HEK293 (cell line): ENCODE measurements around the gene UBXN6.

ENCODE experiments used
- GLIS2 ChIP-seq: fragments of 450-650 bp; formaldehyde crosslinking; IDR thresholded peaks from 2 replicates; pipeline ENCODE4 v1.5.1; 2016; ENCODE audit warnings: missing biosample characterization, missing genetic modification characterization
- IKZF3 ChIP-seq: fragments of 450-650 bp; IDR thresholded peaks from 2 replicates; pipeline ENCODE4 v1.5.0; 2018; ENCODE audit warnings: missing biosample characterization, mild to moderate bottlenecking, missing genetic modification characterization, moderate library complexity
- KLF16 ChIP-seq: fragments of 450-650 bp; formaldehyde crosslinking; IDR thresholded peaks from 2 replicates; pipeline ENCODE4 v1.5.1; 2017; ENCODE audit warnings: missing biosample characterization, missing genetic modification characterization
- KLF7 ChIP-seq: fragments of 450-650 bp; formaldehyde crosslinking; IDR thresholded peaks from 2 replicates; pipeline ENCODE4 v1.5.1; 2016; ENCODE audit warnings: missing biosample characterization, missing genetic modification characterization, borderline replicate concordance
- OVOL3 ChIP-seq: fragments of 450-650 bp; formaldehyde crosslinking; IDR thresholded peaks from 2 replicates; pipeline ENCODE4 v1.5.1; 2016; ENCODE audit warnings: missing biosample characterization, missing genetic modification characterization
- YY2 ChIP-seq: fragments of 450-650 bp; formaldehyde crosslinking; IDR thresholded peaks from 2 replicates; pipeline ENCODE4 v1.5.1; 2016; ENCODE audit warnings: missing biosample characterization, missing genetic modification characterization
- ZBTB49 ChIP-seq: fragments of 450-650 bp; formaldehyde crosslinking; IDR thresholded peaks from 2 replicates; pipeline ENCODE4 v1.5.1; 2016; ENCODE audit warnings: missing biosample characterization, missing genetic modification characterization, low read depth
- ZNF114 ChIP-seq: fragments of 450-650 bp; formaldehyde crosslinking; IDR thresholded peaks from 2 replicates; pipeline ENCODE4 v1.5.0; 2017; ENCODE audit warnings: missing biosample characterization, missing genetic modification characterization
- ZNF138 ChIP-seq: fragments of 450-650 bp; formaldehyde crosslinking; IDR thresholded peaks from 2 replicates; pipeline ENCODE4 v1.5.1; 2016; ENCODE audit warnings: missing biosample characterization, missing genetic modification characterization, borderline replicate concordance
- ZNF155 ChIP-seq: fragments of 450-650 bp; formaldehyde crosslinking; IDR thresholded peaks from 2 replicates; pipeline ENCODE4 v1.5.1; 2016; ENCODE audit warnings: missing biosample characterization, missing genetic modification characterization
- ZNF223 ChIP-seq: fragments of 450-650 bp; formaldehyde crosslinking; IDR thresholded peaks from 2 replicates; pipeline ENCODE4 v1.5.1; 2016; ENCODE audit warnings: missing biosample characterization, missing genetic modification characterization
- ZNF311 ChIP-seq: fragments of 450-650 bp; formaldehyde crosslinking; IDR thresholded peaks from 2 replicates; pipeline ENCODE4 v1.5.1; 2017; ENCODE audit warnings: missing biosample characterization, missing genetic modification characterization, borderline replicate concordance
- ZNF335 ChIP-seq: fragments of 450-650 bp; formaldehyde crosslinking; conservative IDR thresholded peaks from 2 replicates; pipeline ENCODE4 v1.5.1; 2016; ENCODE audit warnings: missing biosample characterization, missing genetic modification characterization
- ZNF354C ChIP-seq: fragments of 450-650 bp; formaldehyde crosslinking; IDR thresholded peaks from 2 replicates; pipeline ENCODE4 v1.5.1; 2016; ENCODE audit warnings: missing biosample characterization, missing genetic modification characterization, low read depth, borderline replicate concordance
- ZNF404 ChIP-seq: fragments of 450-650 bp; formaldehyde crosslinking; IDR thresholded peaks from 2 replicates; pipeline ENCODE4 v1.5.1; 2017; ENCODE audit warnings: missing biosample characterization, missing genetic modification characterization
- ZNF423 ChIP-seq: fragments of 450-650 bp; formaldehyde crosslinking; IDR thresholded peaks from 2 replicates; pipeline ENCODE4 v1.5.1; 2016; ENCODE audit warnings: missing biosample characterization, missing genetic modification characterization
- ZNF433 ChIP-seq: fragments of 450-650 bp; formaldehyde crosslinking; IDR thresholded peaks from 2 replicates; pipeline ENCODE4 v1.5.1; 2016; ENCODE audit warnings: missing biosample characterization, missing genetic modification characterization, low read depth
- ZNF513 ChIP-seq: fragments of 450-650 bp; IDR thresholded peaks from 2 replicates; pipeline ENCODE4 v1.5.1; 2018; ENCODE audit warnings: missing biosample characterization, missing genetic modification characterization
- ZNF529 ChIP-seq: fragments of 450-650 bp; formaldehyde crosslinking; IDR thresholded peaks from 2 replicates; pipeline ENCODE4 v1.5.1; 2017; ENCODE audit warnings: missing genetic modification characterization, missing biosample characterization; ENCODE audit not compliant: insufficient replicate concordance
- ZNF747 ChIP-seq: fragments of 450-650 bp; formaldehyde crosslinking; IDR thresholded peaks from 2 replicates; pipeline ENCODE4 v1.5.1; 2016; ENCODE audit warnings: missing biosample characterization, missing genetic modification characterization
- ZNF776 ChIP-seq: fragments of 450-650 bp; formaldehyde crosslinking; IDR thresholded peaks from 2 replicates; pipeline ENCODE4 v1.5.0; 2017; ENCODE audit warnings: missing biosample characterization, missing genetic modification characterization, borderline replicate concordance
- ZNF837 ChIP-seq: fragments of 450-650 bp; formaldehyde crosslinking; IDR thresholded peaks from 2 replicates; pipeline ENCODE4 v1.5.1; 2016; ENCODE audit warnings: missing biosample characterization, missing genetic modification characterization
- TF ChIP-seq, protein P1 (sequence below): fragments of 450-650 bp; formaldehyde crosslinking; IDR thresholded peaks from 2 replicates; pipeline ENCODE4 v1.5.1; 2016; ENCODE audit warnings: missing biosample characterization, missing genetic modification characterization
- TF ChIP-seq, protein P2 (sequence below): fragments of 450-650 bp; formaldehyde crosslinking; IDR thresholded peaks from 2 replicates; pipeline ENCODE4 v1.5.1; 2016; ENCODE audit warnings: missing biosample characterization, missing genetic modification characterization
- TF ChIP-seq, protein P3 (sequence below): fragments of 450-650 bp; formaldehyde crosslinking; IDR thresholded peaks from 2 replicates; pipeline ENCODE4 v1.5.1; 2016; ENCODE audit warnings: missing biosample characterization, missing genetic modification characterization
- TF ChIP-seq, protein P4 (sequence below): IDR thresholded peaks from 2 replicates; pipeline ENCODE4 v1.6.1; 2011; ENCODE audit warnings: mild to moderate bottlenecking, low read depth, low read length, borderline replicate concordance
- TF ChIP-seq, protein P5 (sequence below): fragments of 450-650 bp; formaldehyde crosslinking; IDR thresholded peaks from 2 replicates; pipeline ENCODE4 v1.5.1; 2017; ENCODE audit warnings: missing biosample characterization, missing genetic modification characterization

Gene UBXN6

DNA sequence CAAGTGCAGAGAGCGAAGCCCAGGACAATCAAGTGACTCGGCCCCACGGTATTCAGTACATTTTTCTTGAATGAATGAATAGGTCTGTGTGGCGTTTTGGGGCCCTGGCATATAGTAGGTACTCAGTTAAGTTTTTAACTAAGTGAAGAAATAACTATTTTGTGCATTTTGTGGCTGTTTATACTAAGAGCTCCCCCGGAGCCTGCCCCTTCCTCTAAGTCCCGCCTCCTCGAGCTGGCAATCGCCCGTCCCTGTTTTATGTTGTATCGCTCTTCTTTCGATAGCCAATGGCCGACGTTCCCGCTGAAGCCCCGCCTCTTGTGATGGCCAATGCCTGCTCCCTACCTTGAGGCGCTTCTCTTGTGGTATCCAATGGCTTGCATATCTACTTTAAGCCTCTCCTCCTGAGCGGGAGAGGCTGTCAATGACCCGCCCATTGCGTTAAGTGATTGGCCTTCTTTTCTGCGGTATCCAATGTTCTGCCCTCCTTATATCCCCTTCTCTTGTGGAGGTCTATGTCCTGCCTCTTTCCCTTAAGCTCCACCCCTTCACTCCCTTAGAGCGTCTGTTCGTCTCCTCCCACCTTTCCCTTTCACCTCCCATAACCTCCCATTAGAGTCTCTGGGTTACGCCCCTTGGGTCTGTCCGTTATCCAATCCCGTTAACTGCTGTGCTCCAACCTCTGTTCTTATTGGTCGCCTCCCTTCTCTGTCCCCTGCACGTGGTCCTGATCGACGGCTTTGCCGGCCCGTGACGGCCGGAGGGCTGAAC lies 14.0 kb upstream of the UBXN6 start (continued):
- TF ChIP-seq, protein P1, sequence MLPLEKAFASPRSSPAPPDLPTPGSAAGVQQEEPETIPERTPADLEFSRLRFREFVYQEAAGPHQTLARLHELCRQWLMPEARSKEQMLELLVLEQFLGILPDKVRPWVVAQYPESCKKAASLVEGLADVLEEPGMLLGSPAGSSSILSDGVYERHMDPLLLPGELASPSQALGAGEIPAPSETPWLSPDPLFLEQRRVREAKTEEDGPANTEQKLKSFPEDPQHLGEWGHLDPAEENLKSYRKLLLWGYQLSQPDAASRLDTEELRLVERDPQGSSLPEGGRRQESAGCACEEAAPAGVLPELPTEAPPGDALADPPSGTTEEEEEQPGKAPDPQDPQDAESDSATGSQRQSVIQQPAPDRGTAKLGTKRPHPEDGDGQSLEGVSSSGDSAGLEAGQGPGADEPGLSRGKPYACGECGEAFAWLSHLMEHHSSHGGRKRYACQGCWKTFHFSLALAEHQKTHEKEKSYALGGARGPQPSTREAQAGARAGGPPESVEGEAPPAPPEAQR (tag by site-specific recombination), result no peak
- TF ChIP-seq ZNF138 (tag by site-specific recombination) (no peak), KLF7 (tag by site-specific recombination) (no peak), ZNF354C (no peak), OVOL3 (peak; percentile 99), ZNF311 (tag by site-specific recombination) (no peak), ZNF223 (tag by site-specific recombination) (no peak), ZNF433 (tag by site-specific recombination) (no peak), ZNF155 (tag by site-specific recombination) (no peak), ZNF513 (tag by site-specific recombination) (no peak), ZNF747 (tag by site-specific recombination) (no peak), ZNF404 (no peak), ZNF776 (tag by site-specific recombination) (no peak), GLIS2 (tag by site-specific recombination) (peak; percentile 98), ZNF114 (tag by site-specific recombination) (no peak), ZNF423 (tag by site-specific recombination) (no peak), IKZF3 (tag by site-specific recombination) (no peak), ZNF837 (no peak), ZBTB49 (tag by site-specific recombination) (no peak), YY2 (no peak), ZNF335 (tag by site-specific recombination) (peak; percentile 92), ZNF529 (no peak), KLF16 (tag by site-specific recombination) (peak; percentile 69)
- TF ChIP-seq, protein P2, sequence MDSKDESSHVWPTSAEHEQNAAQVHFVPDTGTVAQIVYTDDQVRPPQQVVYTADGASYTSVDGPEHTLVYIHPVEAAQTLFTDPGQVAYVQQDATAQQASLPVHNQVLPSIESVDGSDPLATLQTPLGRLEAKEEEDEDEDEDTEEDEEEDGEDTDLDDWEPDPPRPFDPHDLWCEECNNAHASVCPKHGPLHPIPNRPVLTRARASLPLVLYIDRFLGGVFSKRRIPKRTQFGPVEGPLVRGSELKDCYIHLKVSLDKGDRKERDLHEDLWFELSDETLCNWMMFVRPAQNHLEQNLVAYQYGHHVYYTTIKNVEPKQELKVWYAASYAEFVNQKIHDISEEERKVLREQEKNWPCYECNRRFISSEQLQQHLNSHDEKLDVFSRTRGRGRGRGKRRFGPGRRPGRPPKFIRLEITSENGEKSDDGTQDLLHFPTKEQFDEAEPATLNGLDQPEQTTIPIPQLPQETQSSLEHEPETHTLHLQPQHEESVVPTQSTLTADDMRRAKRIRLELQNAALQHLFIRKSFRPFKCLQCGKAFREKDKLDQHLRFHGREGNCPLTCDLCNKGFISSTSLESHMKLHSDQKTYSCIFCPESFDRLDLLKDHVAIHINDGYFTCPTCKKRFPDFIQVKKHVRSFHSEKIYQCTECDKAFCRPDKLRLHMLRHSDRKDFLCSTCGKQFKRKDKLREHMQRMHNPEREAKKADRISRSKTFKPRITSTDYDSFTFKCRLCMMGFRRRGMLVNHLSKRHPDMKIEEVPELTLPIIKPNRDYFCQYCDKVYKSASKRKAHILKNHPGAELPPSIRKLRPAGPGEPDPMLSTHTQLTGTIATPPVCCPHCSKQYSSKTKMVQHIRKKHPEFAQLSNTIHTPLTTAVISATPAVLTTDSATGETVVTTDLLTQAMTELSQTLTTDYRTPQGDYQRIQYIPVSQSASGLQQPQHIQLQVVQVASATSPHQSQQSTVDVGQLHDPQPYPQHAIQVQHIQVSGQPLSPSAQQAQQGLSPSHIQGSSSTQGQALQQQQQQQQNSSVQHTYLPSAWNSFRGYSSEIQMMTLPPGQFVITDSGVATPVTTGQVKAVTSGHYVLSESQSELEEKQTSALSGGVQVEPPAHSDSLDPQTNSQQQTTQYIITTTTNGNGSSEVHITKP, result peak; percentile 64
- TF ChIP-seq, protein P3, sequence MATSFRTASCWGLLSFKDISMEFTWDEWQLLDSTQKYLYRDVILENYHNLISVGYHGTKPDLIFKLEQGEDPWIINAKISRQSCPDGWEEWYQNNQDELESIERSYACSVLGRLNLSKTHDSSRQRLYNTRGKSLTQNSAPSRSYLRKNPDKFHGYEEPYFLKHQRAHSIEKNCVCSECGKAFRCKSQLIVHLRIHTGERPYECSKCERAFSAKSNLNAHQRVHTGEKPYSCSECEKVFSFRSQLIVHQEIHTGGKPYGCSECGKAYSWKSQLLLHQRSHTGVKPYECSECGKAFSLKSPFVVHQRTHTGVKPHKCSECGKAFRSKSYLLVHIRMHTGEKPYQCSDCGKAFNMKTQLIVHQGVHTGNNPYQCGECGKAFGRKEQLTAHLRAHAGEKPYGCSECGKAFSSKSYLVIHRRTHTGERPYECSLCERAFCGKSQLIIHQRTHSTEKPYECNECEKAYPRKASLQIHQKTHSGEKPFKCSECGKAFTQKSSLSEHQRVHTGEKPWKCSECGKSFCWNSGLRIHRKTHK (tag by site-specific recombination), result no peak
- TF ChIP-seq, protein P4, sequence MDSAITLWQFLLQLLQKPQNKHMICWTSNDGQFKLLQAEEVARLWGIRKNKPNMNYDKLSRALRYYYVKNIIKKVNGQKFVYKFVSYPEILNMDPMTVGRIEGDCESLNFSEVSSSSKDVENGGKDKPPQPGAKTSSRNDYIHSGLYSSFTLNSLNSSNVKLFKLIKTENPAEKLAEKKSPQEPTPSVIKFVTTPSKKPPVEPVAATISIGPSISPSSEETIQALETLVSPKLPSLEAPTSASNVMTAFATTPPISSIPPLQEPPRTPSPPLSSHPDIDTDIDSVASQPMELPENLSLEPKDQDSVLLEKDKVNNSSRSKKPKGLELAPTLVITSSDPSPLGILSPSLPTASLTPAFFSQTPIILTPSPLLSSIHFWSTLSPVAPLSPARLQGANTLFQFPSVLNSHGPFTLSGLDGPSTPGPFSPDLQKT, result no peak
- TF ChIP-seq, protein P5, sequence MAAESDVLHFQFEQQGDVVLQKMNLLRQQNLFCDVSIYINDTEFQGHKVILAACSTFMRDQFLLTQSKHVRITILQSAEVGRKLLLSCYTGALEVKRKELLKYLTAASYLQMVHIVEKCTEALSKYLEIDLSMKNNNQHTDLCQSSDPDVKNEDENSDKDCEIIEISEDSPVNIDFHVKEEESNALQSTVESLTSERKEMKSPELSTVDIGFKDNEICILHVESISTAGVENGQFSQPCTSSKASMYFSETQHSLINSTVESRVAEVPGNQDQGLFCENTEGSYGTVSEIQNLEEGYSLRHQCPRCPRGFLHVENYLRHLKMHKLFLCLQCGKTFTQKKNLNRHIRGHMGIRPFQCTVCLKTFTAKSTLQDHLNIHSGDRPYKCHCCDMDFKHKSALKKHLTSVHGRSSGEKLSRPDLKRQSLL (tag by site-specific recombination), result no peak
